GM23248 (cell line): ENCODE data around the gene NFKBIB.

ENCODE experiments used
- EZH2 ChIP-seq: fragments of 200-600 bp; sonication (generic); IDR thresholded peaks from 2 replicates; pipeline ENCODE4 v1.6.1; 2018; ENCODE audit warnings: antibody characterized with exemption, mild to moderate bottlenecking; ENCODE audit not compliant: insufficient read depth, poor library complexity, severe bottlenecking
- EZH2phosphoT487 ChIP-seq: fragments of 200-600 bp; sonication (generic); IDR thresholded peaks from 2 replicates; pipeline ENCODE4 v1.6.1; 2018; ENCODE audit warnings: antibody characterized with exemption, moderate library complexity, mild to moderate bottlenecking, low read depth; ENCODE audit not compliant: insufficient read depth

- TF ChIP-seq EZH2phosphoT487 (no peak), EZH2 (no peak)
Observed at GRCh38 chr19:38917516-38917915, 17.7 kb downstream of the NFKBIB start.
